NCI-H1436 (cell line): ENCODE results near the gene NR6A1.

Experiments
- DNase-seq: peaks from one replicate; lab custom pipeline; 2025; lab: John Stamatoyannopoulos, UW

Gene NR6A1

GRCh38 chr9:124688238-124688904, 82.7 kb downstream of the NR6A1 start:
- no peak for DNase-seq

- no peak for DNase-seq
These were observed 84.2 kb downstream of the NR6A1 start for GRCh38 chr9:124686918-124687317.

- no peak for DNase-seq
These were observed 85.9 kb downstream of the NR6A1 start for GRCh38 chr9:124685217-124685616.

GRCh38 chr9:124684169-124684568, 86.9 kb downstream of the NR6A1 start:
- no peak for DNase-seq

- no peak for DNase-seq
These were observed 88.1 kb downstream of the NR6A1 start for GRCh38 chr9:124683043-124683442.

GRCh38 chr9:124680714-124681390, 90.3 kb downstream of the NR6A1 start:
- no peak for DNase-seq

- no peak for DNase-seq
These were observed 91.1 kb downstream of the NR6A1 start for GRCh38 chr9:124680049-124680448.

GRCh38 chr9:124676159-124676551, 95.0 kb downstream of the NR6A1 start:
- no peak for DNase-seq

- DNase-seq = no peak
These were observed 95.6 kb downstream of the NR6A1 start for GRCh38 chr9:124675261-124676158.

GRCh38 chr9:124674651-124675050, 96.5 kb downstream of the NR6A1 start:
- DNase-seq = no peak

GRCh38 chr9:124673063-124673462, 98.0 kb downstream of the NR6A1 start:
- DNase-seq = no peak

GRCh38 chr9:124671861-124672260, 99.2 kb downstream of the NR6A1 start:
- no peak for DNase-seq

- DNase-seq = no peak
These were observed 104.5 kb downstream of the NR6A1 start for GRCh38 chr9:124666642-124667041.

GRCh38 chr9:124665391-124666058, 105.6 kb downstream of the NR6A1 start:
- no peak for DNase-seq

GRCh38 chr9:124664143-124664542, 107.0 kb downstream of the NR6A1 start:
- no peak for DNase-seq

GRCh38 chr9:124663046-124663961, 107.8 kb downstream of the NR6A1 start:
- DNase-seq = no peak

GRCh38 chr9:124662561-124662960, 108.5 kb downstream of the NR6A1 start:
- DNase-seq = no peak

- no peak for DNase-seq
These were observed 109.8 kb downstream of the NR6A1 start for GRCh38 chr9:124661271-124661670.

- DNase-seq = no peak
These were observed 110.7 kb downstream of the NR6A1 start for GRCh38 chr9:124660341-124660801.

- no peak for DNase-seq
These were observed 111.9 kb downstream of the NR6A1 start for GRCh38 chr9:124659099-124659659.
